ENCODE results near the gene LENEP.

DNA sequence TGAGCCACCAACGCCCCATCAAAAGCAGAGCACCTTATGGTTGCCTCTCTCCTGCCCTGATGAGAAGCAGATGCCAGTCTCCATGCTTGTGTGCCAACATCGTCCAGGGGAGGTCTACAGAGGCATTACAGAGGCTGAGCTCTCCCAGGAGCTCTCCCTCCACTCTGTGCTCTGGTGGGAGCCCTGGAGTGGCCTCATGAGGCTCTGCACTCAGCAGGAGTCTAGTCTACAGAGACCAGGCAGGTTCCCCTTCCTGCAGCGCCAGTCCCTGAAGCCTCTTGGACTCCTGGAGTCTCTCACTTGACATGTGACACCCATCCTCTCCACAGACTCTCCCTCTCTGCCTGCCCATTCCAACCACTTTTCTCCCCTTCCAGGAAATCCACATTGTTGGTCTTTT is 43.7 kb downstream of the LENEP start:
- TF ChIP-seq POLR2A (IDR thresholded peaks at IDR 0.05) (no peak), POLR2AphosphoS5 (IDR thresholded peaks at IDR 0.05) (no peak)
